GM12865 (cell line): ENCODE results near the gene FBXO8.
"Not testable (repeated sequence)": the region's sequence is repeated elsewhere in the genome, so short reads cannot be mapped to it uniquely, and the experiment has no call there.

ENCODE experiments used
- DNase-seq: peaks from one replicate; pipeline ENCODE4 v3.0.0; 2010; ENCODE audit warnings: low read depth
- H3K4me3 ChIP-seq: 2 replicates; pipeline ENCODE4 v1.5.1; 2011; ENCODE audit warnings: mild to moderate bottlenecking, low read depth, low read length, control low read depth
- TF ChIP-seq, protein P1 (sequence below): IDR thresholded peaks from 2 replicates; pipeline ENCODE4 v1.5.1; 2011; ENCODE audit warnings: low read length, control low read depth, low read depth, inconsistent platforms; ENCODE audit not compliant: insufficient read depth; ENCODE audit errors: missing control alignments

The FBXO8 gene

DNA sequence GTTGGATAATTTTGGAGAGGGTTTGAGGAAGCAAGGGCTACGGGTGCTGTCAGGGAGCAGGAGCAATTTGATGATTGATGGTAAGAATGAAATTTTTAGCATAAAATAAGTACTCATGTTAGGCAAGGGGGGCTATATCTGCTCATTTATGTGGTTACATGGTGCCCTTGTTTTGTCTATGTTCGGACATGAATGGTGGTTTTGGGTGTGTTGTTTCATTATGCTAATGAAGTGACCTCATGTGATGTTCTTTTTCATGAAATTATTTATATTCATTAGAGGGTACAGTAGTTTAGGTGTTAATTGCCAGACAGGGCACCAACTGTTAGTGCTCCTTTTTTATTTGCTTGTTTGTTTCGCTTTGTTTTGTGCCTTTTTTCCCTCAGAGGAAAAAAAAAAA is 29.5 kb upstream of the FBXO8 start:
- no peak for DNase-seq
- no peak overlapping the region for H3K4me3 ChIP-seq
- TF ChIP-seq, protein P1, sequence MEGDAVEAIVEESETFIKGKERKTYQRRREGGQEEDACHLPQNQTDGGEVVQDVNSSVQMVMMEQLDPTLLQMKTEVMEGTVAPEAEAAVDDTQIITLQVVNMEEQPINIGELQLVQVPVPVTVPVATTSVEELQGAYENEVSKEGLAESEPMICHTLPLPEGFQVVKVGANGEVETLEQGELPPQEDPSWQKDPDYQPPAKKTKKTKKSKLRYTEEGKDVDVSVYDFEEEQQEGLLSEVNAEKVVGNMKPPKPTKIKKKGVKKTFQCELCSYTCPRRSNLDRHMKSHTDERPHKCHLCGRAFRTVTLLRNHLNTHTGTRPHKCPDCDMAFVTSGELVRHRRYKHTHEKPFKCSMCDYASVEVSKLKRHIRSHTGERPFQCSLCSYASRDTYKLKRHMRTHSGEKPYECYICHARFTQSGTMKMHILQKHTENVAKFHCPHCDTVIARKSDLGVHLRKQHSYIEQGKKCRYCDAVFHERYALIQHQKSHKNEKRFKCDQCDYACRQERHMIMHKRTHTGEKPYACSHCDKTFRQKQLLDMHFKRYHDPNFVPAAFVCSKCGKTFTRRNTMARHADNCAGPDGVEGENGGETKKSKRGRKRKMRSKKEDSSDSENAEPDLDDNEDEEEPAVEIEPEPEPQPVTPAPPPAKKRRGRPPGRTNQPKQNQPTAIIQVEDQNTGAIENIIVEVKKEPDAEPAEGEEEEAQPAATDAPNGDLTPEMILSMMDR = no peak

DNA sequence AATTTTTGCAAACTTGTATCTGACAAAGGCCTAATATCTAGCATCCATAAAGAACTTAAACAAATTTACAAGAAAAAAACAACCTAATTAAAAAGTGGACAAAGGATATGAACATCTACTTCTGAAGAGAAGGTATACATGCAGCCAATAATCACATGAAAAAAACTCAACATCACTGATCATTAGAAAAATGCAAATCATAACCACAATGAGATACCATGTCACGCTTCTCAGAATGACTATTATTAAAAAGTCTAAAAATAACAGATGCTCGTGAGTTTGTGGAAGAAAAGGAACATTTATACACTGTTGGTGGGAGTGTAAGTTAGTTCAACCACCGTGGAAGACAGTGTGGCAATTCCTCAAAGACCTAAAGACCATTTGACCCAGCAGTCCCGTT is 24.2 kb upstream of the FBXO8 start:
- DNase-seq = no peak
- H3K4me3 ChIP-seq = no peak overlapping the region
- TF ChIP-seq, protein P1 = no peak

DNA sequence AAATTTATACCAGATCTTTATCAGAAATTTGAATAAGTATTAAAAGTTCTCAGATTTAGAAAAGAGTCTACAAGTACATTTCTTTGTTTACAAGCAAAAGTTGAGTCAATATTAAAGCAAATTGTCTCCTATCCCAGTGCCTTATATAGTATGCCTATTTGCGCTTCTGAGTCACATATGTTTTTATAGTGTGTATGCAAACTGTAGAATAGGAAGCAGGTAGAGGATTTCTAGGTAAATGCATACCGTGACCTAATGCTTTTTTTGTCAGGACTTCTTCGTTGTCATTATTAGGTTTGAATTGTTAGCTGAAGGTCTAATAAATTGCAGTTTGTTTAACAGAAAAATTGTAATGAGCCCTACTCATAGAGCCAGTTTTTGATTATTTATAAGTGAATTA is 22.5 kb upstream of the FBXO8 start:
- H3K4me3 ChIP-seq = no peak overlapping the region
- DNase-seq = no peak
- TF ChIP-seq, protein P1 = no peak

DNA sequence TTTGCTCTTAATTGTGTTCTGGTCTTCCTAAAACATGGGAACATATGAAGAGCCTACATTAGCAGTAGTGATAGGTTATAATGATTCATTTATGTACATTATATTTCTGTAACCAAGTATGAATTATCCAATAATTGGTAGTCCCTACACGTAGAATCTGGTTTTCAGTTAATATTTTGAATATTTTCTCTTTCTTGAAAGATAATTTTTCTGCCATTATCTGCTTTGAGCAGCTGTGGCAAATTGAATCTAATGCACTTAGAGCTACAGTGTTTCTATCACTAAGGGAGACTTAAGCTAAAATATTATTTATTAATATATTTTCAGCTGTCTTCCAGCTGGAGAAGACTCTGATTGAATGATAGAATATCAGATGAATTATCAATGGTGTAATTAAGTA is 21.2 kb upstream of the FBXO8 start:
- TF ChIP-seq, protein P1 = no peak
- no peak overlapping the region for H3K4me3 ChIP-seq
- no peak for DNase-seq

DNA sequence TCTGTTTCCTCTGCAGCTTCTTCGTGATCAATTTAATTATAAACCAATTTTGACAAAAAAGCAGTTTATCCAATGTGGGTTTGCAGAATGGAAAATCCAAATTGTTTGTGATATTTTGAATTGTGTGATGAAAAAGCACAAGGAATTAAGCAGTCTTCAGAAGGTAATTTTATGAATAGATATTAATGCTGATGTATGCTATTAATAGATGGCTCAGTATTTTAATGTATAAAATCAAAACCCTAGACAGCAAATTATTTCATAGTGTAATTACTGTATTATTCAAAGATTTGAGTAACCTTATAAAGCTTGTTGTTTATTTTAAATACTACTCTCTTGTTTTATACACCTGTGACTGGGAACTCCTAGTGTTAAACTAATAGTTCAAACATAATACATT is 20.2 kb upstream of the FBXO8 start:
- TF ChIP-seq, protein P1 = no peak
- DNase-seq = no peak
- no peak overlapping the region for H3K4me3 ChIP-seq

DNA sequence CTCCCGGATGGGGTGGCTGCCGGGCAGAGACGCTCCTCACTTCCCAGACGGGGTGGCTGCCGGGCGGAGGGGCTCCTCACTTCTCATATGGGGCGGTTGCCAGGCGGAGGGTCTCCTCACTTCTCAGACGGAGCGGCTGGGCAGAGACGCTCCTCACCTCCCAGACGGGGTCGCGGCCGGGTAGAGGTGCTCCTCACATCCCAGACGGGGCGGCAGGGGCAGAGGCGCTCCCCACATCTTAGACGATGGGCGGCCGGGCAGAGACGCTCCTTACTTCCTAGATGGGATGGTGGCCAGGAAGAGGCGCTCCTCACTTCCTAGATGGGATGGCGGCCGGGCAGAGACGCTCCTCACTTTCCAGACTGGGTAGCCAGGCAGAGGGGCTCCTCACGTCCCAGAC is 11.7 kb upstream of the FBXO8 start:
- not testable (repeated sequence) for DNase-seq, H3K4me3 ChIP-seq

DNA sequence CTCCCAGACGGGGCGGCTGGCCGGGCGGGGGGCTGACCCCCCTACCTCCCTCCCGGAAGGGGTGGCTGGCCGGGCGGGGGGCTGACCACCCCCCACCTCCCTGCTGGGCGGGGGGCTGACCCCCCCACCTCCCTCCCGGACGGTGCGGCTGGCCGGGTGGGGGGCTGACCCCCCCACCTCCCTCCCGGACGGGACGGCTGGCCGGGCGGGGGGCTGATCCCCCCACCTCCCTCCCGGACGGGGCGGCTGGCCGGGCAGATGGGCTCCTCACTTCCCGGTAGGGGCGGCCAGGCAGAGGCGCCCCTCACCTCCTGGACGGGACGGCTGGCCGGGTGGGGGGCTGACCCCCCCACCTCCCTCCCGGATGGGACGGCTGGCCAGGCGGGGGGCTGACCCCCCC is 11.2 kb upstream of the FBXO8 start:
- not testable (repeated sequence) for H3K4me3 ChIP-seq, DNase-seq

DNA sequence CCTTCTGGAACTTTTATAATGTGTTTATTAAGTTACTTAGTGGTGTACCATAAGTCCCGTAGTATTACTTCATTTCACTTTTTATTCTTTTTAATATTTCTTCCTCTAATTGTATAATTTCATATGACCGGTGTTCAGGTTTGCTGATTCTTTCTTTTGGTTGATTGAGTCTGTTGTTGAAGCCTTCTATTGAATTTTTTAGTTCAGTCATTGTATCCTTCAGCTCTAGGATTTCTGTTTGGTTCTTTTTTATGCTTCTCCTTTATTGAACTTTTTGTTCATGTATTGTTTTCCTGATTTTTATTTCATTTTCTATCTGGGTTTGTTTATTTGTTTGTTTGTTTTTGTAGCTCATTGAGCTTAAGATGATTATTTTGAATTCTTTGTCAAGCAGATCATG is 9.0 kb upstream of the FBXO8 start:
- no peak for DNase-seq
- TF ChIP-seq, protein P1 = no peak
- no peak overlapping the region for H3K4me3 ChIP-seq
